K562 (cell line): Measurements from ENCODE around the gene MKNK1. TPM values are rescaled to one million over a fixed set of nuclear protein-coding genes. Genes with fewer than 3 reads are reported as not detected.

Experiments
- ATAC-seq: fragments of 200-7000 bp; cut with Tn5 transposase; 3 replicates; pipeline ENCODE4 v1.9.1; 2020; ENCODE audit warnings: moderate library complexity
- BruUV-seq: library from RNA; stranded (reverse); fragments of 400-500 nt; replicated peaks from 2 replicates; lab custom pipeline; 2021; lab: Mats Ljungman, UMichigan
- CTCF ChIA-PET: fragments of 300-600 bp; formaldehyde crosslinking; extraction: SDS; loops from one replicate; lab custom pipeline; 2021; ENCODE audit warnings: low intra/inter-chr PET ratio; lab: Yijun Ruan, JAX
- POLR2A ChIA-PET: fragments of 300-600, 350-650 bp; sonication (Branson Sonifier 250); formaldehyde crosslinking; extraction: SDS; loops from one replicate; lab custom pipeline; 2021; ENCODE audit warnings: antibody characterized with exemption, inconsistent platforms; lab: Yijun Ruan, JAX
- DNase-seq, 4 experiments: peaks; one replicate each; pipeline versions ENCODE4 v3.0.0 to v3.0.0-alpha.2; 2011 to 2018; ENCODE audit warnings: low spot score in 3 of 4, mixed read lengths in 3 of 4; ENCODE audit errors: extremely low read depth in 1 of 4
- FAIRE-seq: peaks from 2 replicates; lab custom pipeline; 2011; peaks lifted over from hg19 to GRCh38; lab: Jason Lieb, UNC
- H2AFZ ChIP-seq: 2 replicates; pipeline ENCODE4 v1.6.0; 2011; ENCODE audit warnings: low read depth, low read length, control low read depth, inconsistent platforms
- H3K27ac ChIP-seq: fragments of 200-600 bp; 3 replicates; pipeline ENCODE4 v1.8.0; 2011; ENCODE audit warnings: low read depth, mild to moderate bottlenecking, control low read depth, inconsistent platforms, low read length, moderate library complexity, mixed read lengths; ENCODE audit errors: extremely low read depth
- H3K27me3 ChIP-seq, 2 experiments: fragments of 300-600 bp in 1 of 2; 2 replicates in 1 of 2; 3 replicates in 1 of 2; pipeline versions ENCODE4 v1.6.0 to v1.8.0; 2011; ENCODE audit warnings: inconsistent platforms in 2 of 2, low read length in 2 of 2, mild to moderate bottlenecking in 1 of 2, mixed read lengths in 1 of 2, moderate library complexity in 1 of 2; ENCODE audit not compliant: control insufficient read depth in 2 of 2, insufficient read depth in 2 of 2
- H3K36me3 ChIP-seq: fragments of 300-600 bp; 3 replicates; pipeline ENCODE4 v1.8.0; 2011; ENCODE audit warnings: mild to moderate bottlenecking, low read length, inconsistent platforms; ENCODE audit not compliant: control insufficient read depth, insufficient read depth
- H3K4me1 ChIP-seq, 2 experiments: fragments of 200-600 bp in 1 of 2; replicated peaks in 1 of 2; 2 replicates in 1 of 2; 3 replicates in 1 of 2; pipeline versions ENCODE4 v1.5.1 to v1.8.0; 2011; ENCODE audit warnings: inconsistent platforms in 2 of 2, low read length in 2 of 2, mild to moderate bottlenecking in 1 of 2, mixed read lengths in 1 of 2, moderate library complexity in 1 of 2; ENCODE audit not compliant: control insufficient read depth in 2 of 2, insufficient read depth in 2 of 2
- H3K4me2 ChIP-seq: 2 replicates; pipeline ENCODE4 v1.6.1; 2011; ENCODE audit warnings: low read length, control low read depth, inconsistent platforms, mixed read lengths; ENCODE audit not compliant: insufficient read depth
- H3K4me3 ChIP-seq: fragments of 200-600 bp; sonication (generic), shearing (Covaris generic); 2 replicates; pipeline ENCODE4 v1.5.1; 2016; ENCODE audit warnings: control low read depth, inconsistent platforms
- H3K79me2 ChIP-seq: fragments of 200-600 bp; 3 replicates; pipeline ENCODE4 v1.8.0; 2011; ENCODE audit warnings: low read length, inconsistent platforms; ENCODE audit not compliant: control insufficient read depth, insufficient read depth
- H3K9ac ChIP-seq, 2 experiments: 2 replicates each; pipeline versions ENCODE4 v1.6.0 to v1.6.1; 2011; ENCODE audit warnings: low read depth in 2 of 2, low read length in 2 of 2, control low read depth in 1 of 2, inconsistent platforms in 1 of 2, mild to moderate bottlenecking in 1 of 2, mixed read lengths in 1 of 2; ENCODE audit not compliant: insufficient read depth in 1 of 2
- H3K9me1 ChIP-seq: one replicate; pipeline ENCODE4 v1.6.0; 2011; ENCODE audit warnings: inconsistent platforms, mild to moderate bottlenecking, low read length, moderate library complexity; ENCODE audit not compliant: control insufficient read depth, insufficient read depth
- H3K9me3 ChIP-seq: replicated peaks from 2 replicates; pipeline ENCODE4 v1.5.1; 2011; ENCODE audit warnings: low read depth, low read length, inconsistent platforms; ENCODE audit not compliant: control insufficient read depth, insufficient read depth
- H4K20me1 ChIP-seq: replicated peaks from 2 replicates; pipeline ENCODE4 v1.6.1; 2011; ENCODE audit warnings: low read length, inconsistent platforms, mixed read lengths; ENCODE audit not compliant: control insufficient read depth, insufficient read depth
- ARNT ChIP-seq, 2 experiments: fragments of 450-650 bp; IDR thresholded peaks; 2 replicates each; pipeline ENCODE4 v1.6.1; 2016; ENCODE audit warnings: mild to moderate bottlenecking in 1 of 2
- CXXC5 ChIP-seq: fragments of 250-450 bp; sonication (Bioruptor Pico); IDR thresholded peaks from 2 replicates; pipeline ENCODE4 v1.8.0; 2022; ENCODE audit warnings: inconsistent platforms, mild to moderate bottlenecking, moderate library complexity
- MBD2 ChIP-seq: sonication (generic); IDR thresholded peaks from 2 replicates; pipeline ENCODE4 v1.6.1; 2016; ENCODE audit warnings: low read depth, borderline replicate concordance
- PPARD ChIP-seq: fragments of 250-450 bp; sonication (Bioruptor Pico); IDR thresholded peaks from 2 replicates; pipeline ENCODE4 v1.8.0; 2022; ENCODE audit warnings: inconsistent platforms, mild to moderate bottlenecking, moderate library complexity
- ZNF586 ChIP-seq: fragments of 450-650 bp; formaldehyde crosslinking; conservative IDR thresholded peaks from 2 replicates; pipeline ENCODE4 v1.4.0; 2020; ENCODE audit warnings: mild to moderate bottlenecking, moderate library complexity
- WGBS: fragments of 100-300 bp; shearing (Covaris generic); methylation state at CpG from one replicate; pipeline ENCODE4 v1.1.6; 2016; ENCODE audit warnings: low coverage, mixed read lengths; ENCODE audit not compliant: insufficient coverage; ENCODE audit errors: missing lambda C conversion rate; 5-methylcytosine and 5-hydroxymethylcytosine counted together
- in situ Hi-C: fragments of 300-500 bp; cut with MboI; formaldehyde crosslinking; loops from 4 replicates; pipeline ENCODE4 v1.15.0; 2018; ENCODE audit warnings: inconsistent platforms, mixed read lengths
- intact Hi-C: fragments of 100-400 bp; cut with micrococcal nuclease; formaldehyde crosslinking; loops from 2 replicates; pipeline ENCODE4 v1.14.2; 2022
- polyA plus RNA-seq, 8 experiments: library from polyadenylated mRNA; depleted of rRNA in 4 of 8; stranded (reverse) in 5 of 8; unstranded in 3 of 8; fragments of >200 nt; fragmentation: Nextera tagmentation in 2 of 8; fragmentation: Illumina TruSeq in 1 of 8; extraction: Ambion mirVana in 2 of 8; extraction: Trizol in 1 of 8; gene quantifications; 2 replicates each; pipeline versions ENCODE4 v1.2.1 to v1.2.3, GENCODE V29; 2011 to 2014; ENCODE audit warnings: inconsistent platforms in 1 of 8, missing spikeins in 1 of 8
- total RNA-seq, 7 experiments: library from RNA; depleted of rRNA in 6 of 7; stranded (reverse); fragments of >200 nt in 6 of 7; fragmentation: Illumina TruSeq in 2 of 7; extraction: Trizol in 2 of 7; gene quantifications; 2 replicates each; pipeline versions ENCODE4 v1.2.1 to v1.2.3, GENCODE V29; 2011 to 2021; ENCODE audit warnings: low replicate concordance in 1 of 7
- TF ChIP-seq, protein P1 (sequence below): sonication (generic); formaldehyde crosslinking; IDR thresholded peaks from 2 replicates; pipeline ENCODE4 v1.8.0; 2023; ENCODE audit warnings: missing genetic modification reagents, mild to moderate bottlenecking, borderline replicate concordance
- TF ChIP-seq, protein P2 (sequence below): fragments of 450-650 bp; IDR thresholded peaks from 2 replicates; pipeline ENCODE4 v1.6.1; 2018; ENCODE audit not compliant: partially characterized antibody
- TF ChIP-seq, protein P3 (sequence below): fragments of 450-650 bp; formaldehyde crosslinking; conservative IDR thresholded peaks from 2 replicates; pipeline ENCODE4 v1.4.0; 2022; ENCODE audit warnings: mild to moderate bottlenecking, missing genetic modification characterization

The MKNK1 gene
- total and polyA plus RNA-seq, 9 of the 15 experiments (the other 6 are each of a cell fraction or from before 2014, with no cell fraction given): 27.7 to 51.3 (median 43.7) TPM

DNA sequence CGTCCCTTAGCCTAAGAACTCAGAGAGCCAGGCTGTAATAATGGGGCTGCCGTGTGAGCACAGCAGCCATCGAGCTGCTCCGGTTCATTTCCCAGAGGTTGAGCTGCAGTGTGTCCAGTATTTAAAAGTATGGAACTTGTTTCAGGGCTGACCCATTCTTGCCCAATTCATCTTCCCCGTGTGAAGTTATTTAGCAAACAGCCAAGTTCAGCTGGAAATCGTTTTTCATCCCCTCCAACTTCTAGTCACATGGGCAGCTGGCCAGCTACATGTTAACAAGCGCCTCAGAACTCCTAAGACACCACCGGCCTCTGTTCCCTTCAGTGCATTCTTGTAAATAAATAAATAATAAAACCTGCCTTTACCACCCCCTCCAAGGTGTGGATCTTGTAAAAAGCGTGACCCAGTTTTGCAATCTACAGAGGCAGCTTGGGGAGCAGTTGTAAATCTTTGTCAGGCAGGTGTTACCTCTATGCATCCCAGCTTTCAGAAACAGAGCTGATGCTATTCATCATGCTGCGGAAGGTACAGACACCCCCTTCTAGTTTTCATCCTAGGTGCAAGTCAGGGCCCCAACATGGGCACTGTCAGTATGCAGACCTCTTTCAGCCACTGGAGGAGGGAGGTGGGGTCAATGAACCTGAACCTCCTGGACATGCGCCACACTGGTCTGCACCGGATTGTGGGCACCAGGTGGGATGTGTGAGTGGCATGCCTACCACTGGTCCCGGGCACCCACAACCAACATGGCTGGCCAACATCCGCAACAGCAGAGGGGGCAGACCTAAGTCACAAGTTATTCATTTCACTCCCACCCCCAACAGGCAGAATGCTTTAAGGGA is 34.0 kb downstream of the MKNK1 start:
- Histone ChIP-seq H3K4me1 (no peaks in the 10 kb centered on the region; a peak in 2 of 5 replicates), H2AFZ (no peak overlapping the region), H3K9ac (peak overlapping the region in 1 of 2 experiments; percentile 37; a peak in 1 of 4 replicates), H3K79me2 (no peaks in the 10 kb centered on the region), H3K9me3 (no peaks in the 10 kb centered on the region), H4K20me1 (no peaks in the 10 kb centered on the region), H3K9me1 (no peaks in the 10 kb centered on the region), H3K4me3 (no peak overlapping the region), H3K4me2 (no peak overlapping the region), H3K27ac (no peak overlapping the region), H3K27me3 (no peaks in the 10 kb centered on the region), H3K36me3 (peaks cover 7% of the 10 kb centered on the region; the same call in 2 of the 3 replicates)
- DNase-seq: no peak
- BruUV-seq: no TSS peak
- POLR2A ChIA-PET: interaction anchor here (0.7 to 1.9 kb wide), 3 partner anchors 9 to 243 kb away, joined by 3 to 6 read pairs (median 3); no protein-coding TSS in a partner anchor
- WGBS: 69% methylated on average over 14 of the region's 14 CpGs
- TF ChIP-seq CXXC5: no peak
- TF ChIP-seq MBD2: no peak
- TF ChIP-seq, protein P1, sequence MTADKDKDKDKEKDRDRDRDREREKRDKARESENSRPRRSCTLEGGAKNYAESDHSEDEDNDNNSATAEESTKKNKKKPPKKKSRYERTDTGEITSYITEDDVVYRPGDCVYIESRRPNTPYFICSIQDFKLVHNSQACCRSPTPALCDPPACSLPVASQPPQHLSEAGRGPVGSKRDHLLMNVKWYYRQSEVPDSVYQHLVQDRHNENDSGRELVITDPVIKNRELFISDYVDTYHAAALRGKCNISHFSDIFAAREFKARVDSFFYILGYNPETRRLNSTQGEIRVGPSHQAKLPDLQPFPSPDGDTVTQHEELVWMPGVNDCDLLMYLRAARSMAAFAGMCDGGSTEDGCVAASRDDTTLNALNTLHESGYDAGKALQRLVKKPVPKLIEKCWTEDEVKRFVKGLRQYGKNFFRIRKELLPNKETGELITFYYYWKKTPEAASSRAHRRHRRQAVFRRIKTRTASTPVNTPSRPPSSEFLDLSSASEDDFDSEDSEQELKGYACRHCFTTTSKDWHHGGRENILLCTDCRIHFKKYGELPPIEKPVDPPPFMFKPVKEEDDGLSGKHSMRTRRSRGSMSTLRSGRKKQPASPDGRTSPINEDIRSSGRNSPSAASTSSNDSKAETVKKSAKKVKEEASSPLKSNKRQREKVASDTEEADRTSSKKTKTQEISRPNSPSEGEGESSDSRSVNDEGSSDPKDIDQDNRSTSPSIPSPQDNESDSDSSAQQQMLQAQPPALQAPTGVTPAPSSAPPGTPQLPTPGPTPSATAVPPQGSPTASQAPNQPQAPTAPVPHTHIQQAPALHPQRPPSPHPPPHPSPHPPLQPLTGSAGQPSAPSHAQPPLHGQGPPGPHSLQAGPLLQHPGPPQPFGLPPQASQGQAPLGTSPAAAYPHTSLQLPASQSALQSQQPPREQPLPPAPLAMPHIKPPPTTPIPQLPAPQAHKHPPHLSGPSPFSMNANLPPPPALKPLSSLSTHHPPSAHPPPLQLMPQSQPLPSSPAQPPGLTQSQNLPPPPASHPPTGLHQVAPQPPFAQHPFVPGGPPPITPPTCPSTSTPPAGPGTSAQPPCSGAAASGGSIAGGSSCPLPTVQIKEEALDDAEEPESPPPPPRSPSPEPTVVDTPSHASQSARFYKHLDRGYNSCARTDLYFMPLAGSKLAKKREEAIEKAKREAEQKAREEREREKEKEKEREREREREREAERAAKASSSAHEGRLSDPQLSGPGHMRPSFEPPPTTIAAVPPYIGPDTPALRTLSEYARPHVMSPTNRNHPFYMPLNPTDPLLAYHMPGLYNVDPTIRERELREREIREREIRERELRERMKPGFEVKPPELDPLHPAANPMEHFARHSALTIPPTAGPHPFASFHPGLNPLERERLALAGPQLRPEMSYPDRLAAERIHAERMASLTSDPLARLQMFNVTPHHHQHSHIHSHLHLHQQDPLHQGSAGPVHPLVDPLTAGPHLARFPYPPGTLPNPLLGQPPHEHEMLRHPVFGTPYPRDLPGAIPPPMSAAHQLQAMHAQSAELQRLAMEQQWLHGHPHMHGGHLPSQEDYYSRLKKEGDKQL (CRISPR knock-in tag): no peak
- no peak for TF ChIP-seq ARNT (IDR thresholded peaks at IDR 0.05)
- TF ChIP-seq ZNF586 (CRISPR knock-in tag): no peak
- TF ChIP-seq, protein P2, sequence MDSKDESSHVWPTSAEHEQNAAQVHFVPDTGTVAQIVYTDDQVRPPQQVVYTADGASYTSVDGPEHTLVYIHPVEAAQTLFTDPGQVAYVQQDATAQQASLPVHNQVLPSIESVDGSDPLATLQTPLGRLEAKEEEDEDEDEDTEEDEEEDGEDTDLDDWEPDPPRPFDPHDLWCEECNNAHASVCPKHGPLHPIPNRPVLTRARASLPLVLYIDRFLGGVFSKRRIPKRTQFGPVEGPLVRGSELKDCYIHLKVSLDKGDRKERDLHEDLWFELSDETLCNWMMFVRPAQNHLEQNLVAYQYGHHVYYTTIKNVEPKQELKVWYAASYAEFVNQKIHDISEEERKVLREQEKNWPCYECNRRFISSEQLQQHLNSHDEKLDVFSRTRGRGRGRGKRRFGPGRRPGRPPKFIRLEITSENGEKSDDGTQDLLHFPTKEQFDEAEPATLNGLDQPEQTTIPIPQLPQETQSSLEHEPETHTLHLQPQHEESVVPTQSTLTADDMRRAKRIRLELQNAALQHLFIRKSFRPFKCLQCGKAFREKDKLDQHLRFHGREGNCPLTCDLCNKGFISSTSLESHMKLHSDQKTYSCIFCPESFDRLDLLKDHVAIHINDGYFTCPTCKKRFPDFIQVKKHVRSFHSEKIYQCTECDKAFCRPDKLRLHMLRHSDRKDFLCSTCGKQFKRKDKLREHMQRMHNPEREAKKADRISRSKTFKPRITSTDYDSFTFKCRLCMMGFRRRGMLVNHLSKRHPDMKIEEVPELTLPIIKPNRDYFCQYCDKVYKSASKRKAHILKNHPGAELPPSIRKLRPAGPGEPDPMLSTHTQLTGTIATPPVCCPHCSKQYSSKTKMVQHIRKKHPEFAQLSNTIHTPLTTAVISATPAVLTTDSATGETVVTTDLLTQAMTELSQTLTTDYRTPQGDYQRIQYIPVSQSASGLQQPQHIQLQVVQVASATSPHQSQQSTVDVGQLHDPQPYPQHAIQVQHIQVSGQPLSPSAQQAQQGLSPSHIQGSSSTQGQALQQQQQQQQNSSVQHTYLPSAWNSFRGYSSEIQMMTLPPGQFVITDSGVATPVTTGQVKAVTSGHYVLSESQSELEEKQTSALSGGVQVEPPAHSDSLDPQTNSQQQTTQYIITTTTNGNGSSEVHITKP: no peak
- TF ChIP-seq PPARD: no peak
- TF ChIP-seq, protein P3, sequence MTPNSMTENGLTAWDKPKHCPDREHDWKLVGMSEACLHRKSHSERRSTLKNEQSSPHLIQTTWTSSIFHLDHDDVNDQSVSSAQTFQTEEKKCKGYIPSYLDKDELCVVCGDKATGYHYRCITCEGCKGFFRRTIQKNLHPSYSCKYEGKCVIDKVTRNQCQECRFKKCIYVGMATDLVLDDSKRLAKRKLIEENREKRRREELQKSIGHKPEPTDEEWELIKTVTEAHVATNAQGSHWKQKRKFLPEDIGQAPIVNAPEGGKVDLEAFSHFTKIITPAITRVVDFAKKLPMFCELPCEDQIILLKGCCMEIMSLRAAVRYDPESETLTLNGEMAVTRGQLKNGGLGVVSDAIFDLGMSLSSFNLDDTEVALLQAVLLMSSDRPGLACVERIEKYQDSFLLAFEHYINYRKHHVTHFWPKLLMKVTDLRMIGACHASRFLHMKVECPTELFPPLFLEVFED: no peak
- in situ Hi-C loops (no loop called here), intact Hi-C loops (no loop called here)
- CTCF ChIA-PET: no interaction called here
- ATAC-seq: no peak
- no peak for FAIRE-seq
